ENCODE measurements around the gene MARCHF4.

The MARCHF4 gene

DNA sequence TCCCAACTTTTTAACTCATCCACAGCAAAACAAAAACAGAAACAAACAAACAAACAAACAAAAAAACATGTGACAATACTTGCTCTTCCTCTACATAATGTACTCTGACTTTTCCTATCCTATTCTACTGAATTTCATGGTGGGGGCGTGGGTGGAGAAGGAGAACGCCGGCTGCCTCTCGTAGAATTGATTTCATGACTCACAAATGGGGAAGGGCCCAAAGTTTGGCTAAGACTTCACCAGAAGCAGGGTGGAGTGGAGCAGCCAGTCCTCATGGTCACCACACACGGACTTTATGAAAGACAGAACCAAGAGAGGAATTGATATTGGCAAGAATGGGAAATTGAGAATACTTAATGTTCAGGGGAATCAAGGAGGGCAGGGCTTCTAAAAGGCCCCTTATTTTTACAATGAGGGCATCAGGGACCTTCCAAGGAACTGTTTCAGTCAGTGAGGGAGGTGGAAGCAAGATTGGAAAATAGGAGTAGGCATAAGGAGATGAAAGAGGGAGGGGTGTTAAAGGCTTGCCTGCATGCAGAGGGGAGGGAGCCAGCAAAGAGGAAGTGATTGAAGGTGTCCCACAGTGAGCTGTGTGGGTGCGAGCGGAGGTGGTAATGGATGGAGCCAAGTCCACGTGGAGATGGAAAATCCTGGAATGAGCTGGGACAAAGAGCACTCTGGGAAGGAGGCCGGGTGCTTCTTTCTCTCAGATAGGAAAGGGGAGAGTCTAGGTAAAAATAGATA, 27.9 kb downstream of the MARCHF4 start:
- TF ChIP-seq, protein P1, sequence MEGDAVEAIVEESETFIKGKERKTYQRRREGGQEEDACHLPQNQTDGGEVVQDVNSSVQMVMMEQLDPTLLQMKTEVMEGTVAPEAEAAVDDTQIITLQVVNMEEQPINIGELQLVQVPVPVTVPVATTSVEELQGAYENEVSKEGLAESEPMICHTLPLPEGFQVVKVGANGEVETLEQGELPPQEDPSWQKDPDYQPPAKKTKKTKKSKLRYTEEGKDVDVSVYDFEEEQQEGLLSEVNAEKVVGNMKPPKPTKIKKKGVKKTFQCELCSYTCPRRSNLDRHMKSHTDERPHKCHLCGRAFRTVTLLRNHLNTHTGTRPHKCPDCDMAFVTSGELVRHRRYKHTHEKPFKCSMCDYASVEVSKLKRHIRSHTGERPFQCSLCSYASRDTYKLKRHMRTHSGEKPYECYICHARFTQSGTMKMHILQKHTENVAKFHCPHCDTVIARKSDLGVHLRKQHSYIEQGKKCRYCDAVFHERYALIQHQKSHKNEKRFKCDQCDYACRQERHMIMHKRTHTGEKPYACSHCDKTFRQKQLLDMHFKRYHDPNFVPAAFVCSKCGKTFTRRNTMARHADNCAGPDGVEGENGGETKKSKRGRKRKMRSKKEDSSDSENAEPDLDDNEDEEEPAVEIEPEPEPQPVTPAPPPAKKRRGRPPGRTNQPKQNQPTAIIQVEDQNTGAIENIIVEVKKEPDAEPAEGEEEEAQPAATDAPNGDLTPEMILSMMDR (IDR thresholded peaks at IDR 0.05), result no peak
- no peaks in the 10 kb centered on the region for H3K9me3 Mint-ChIP-seq
- peak overlapping the region; percentile 23 for H3K27ac Mint-ChIP-seq
- peaks cover 12% of the 10 kb centered on the region for H3K27me3 Mint-ChIP-seq (ENCODE audit: low read depth, poor library complexity)
- no peak for DNase-seq
- no peaks in the 10 kb centered on the region for H3K36me3 Mint-ChIP-seq (ENCODE audit: low read depth)
- no peak overlapping the region for H3K4me3 Mint-ChIP-seq
- peaks cover 49% of the 10 kb centered on the region for H3K4me1 Mint-ChIP-seq

DNA sequence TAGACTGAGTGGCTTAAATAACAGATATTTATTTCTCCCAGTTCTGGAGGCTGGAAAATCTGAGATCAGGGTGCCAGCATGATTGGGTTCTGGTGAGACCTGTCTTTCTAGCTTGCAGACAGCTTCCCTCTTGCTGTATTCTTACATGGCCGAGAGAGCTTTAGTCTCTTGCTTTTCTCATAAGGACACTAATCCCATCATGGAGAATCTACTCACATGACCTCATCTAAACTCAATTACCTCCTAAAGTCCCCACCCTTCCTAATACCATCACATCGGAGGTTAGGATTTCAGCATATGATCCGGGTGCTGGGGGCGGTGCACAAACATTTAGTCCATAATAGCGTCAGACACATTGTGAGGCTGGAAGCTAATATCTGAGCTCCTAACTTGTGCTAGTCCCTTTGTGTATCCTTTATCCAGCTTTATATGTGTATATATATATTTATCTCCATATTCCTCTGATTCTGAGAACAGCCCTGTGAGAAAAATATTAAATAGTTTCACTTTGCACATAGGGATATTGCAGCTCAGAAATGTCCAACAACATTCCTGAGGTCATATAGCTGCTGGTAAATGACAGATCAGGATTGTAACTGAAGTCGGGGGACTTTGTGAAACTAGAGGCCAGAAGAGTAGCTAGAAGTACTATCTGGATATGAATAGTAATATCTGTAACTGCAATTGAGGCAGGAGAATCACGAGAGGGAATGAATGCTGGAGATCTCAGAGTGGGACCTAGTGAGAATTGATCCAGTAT, 28.9 kb downstream of the MARCHF4 start:
- DNase-seq, result no peak
- TF ChIP-seq, protein P1 (IDR thresholded peaks at IDR 0.05), result no peak
- Mint-ChIP-seq H3K27me3 (ENCODE audit: low read depth, poor library complexity) (peaks cover 14% of the 10 kb centered on the region), H3K27ac (no peak overlapping the region), H3K4me1 (peaks cover 50% of the 10 kb centered on the region), H3K9me3 (no peaks in the 10 kb centered on the region), H3K4me3 (no peak overlapping the region), H3K36me3 (ENCODE audit: low read depth) (no peaks in the 10 kb centered on the region)

DNA sequence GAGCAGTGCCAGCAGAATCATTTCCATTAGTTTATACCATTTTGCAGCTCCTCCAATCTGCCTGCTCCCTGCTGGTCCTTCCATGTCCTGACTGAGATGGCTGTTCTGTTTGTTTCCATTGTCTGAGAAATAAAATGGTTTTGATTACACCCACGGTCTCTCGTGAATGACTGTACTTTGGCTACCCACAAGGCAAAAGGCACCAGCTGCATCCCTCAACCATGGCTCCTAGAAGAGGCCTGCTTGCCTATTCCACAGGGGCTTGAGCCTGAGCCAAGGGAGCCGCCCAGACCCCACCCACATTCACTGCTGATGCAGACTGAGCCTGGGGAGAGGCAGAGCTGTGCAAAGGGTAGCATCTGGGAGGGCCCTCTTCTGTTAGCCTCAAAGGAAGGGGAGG, 31.2 kb downstream of the MARCHF4 start:
- H3K27ac Mint-ChIP-seq, result peak overlapping the region; percentile 52
- peaks cover 51% of the 10 kb centered on the region for H3K4me1 Mint-ChIP-seq
- no peak overlapping the region for H3K4me3 Mint-ChIP-seq
- DNase-seq, result no peak
- H3K9me3 Mint-ChIP-seq, result no peaks in the 10 kb centered on the region
- TF ChIP-seq, protein P1 (IDR thresholded peaks at IDR 0.05), result no peak
- no peaks in the 10 kb centered on the region for H3K36me3 Mint-ChIP-seq (ENCODE audit: low read depth)
- H3K27me3 Mint-ChIP-seq (ENCODE audit: low read depth, poor library complexity), result peaks cover 22% of the 10 kb centered on the region

DNA sequence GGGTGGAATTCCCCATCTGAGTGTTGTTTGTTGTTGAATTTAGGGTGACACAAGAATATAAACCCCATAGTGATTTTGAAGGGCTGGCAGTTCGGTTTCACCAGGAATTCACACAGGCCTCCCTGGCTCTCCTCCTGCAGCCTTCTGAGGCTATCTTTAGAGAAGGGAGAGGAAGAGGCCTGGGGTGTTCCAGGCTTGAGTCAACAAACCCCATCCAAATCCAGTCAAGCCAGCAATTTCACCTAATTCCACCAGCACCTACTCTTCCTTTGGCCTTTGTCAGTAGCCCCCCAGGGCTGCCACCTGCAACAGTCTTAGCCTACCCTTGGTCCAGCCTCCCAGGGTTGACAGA, 32.0 kb downstream of the MARCHF4 start:
- Mint-ChIP-seq H3K4me3 (peak overlapping the region; percentile 64), H3K36me3 (ENCODE audit: low read depth) (no peaks in the 10 kb centered on the region), H3K27ac (peak overlapping the region; percentile 24), H3K4me1 (peaks cover 46% of the 10 kb centered on the region), H3K9me3 (no peaks in the 10 kb centered on the region), H3K27me3 (ENCODE audit: low read depth, poor library complexity) (peaks cover 20% of the 10 kb centered on the region)
- TF ChIP-seq, protein P1 (IDR thresholded peaks at IDR 0.05), result no peak
- DNase-seq, result no peak

DNA sequence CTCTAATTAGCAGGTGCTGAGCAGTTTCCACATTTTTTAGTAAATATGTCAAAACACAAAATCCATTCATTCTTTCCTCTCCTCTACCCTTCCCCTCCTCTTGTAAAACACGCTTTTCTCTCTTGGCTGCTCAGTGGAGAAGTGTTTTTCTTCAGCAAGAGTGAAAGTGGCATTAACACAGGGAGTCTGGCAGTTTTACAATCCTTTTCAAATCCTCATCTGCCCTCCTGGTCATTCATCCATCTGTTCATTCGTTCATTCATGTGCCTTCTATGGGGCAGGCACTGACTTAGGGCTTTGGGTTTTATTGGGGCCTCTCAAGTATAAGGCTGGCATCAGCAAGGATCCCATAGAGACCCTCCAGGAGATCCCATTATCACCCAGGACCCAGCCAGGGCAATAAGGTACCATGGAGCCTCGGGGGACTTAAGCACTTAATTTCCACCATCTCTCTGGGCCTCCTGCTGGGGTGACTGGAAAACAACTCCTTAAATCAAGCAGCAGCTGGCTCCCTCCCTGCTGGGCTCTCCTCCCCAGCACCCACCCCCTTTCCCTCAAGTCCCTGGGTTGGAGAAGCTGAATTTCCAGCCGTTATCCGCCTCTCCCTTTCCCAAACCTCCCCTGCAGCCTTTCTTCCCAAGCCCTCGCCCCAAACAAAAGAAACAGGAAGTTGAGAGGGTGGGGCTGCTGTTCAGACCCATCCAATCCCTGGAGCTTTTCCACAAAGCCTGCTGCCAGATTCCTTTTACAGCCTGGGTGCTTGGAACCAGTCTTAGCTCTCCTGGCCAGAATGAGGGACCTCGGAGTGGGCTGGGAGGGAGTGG, 32.6 kb downstream of the MARCHF4 start:
- peak; percentile 36 for DNase-seq
- H3K27ac Mint-ChIP-seq, result peak overlapping the region; percentile 75
- H3K4me3 Mint-ChIP-seq, result peak overlapping the region; percentile 64

More for the DNA sequence above, 32.6 kb downstream of the MARCHF4 start:
- peaks cover 40% of the 10 kb centered on the region for H3K4me1 Mint-ChIP-seq
- TF ChIP-seq, protein P1 (IDR thresholded peaks at IDR 0.05), result no peak
- H3K9me3 Mint-ChIP-seq, result no peaks in the 10 kb centered on the region
- H3K36me3 Mint-ChIP-seq (ENCODE audit: low read depth), result no peaks in the 10 kb centered on the region
- peaks cover 14% of the 10 kb centered on the region for H3K27me3 Mint-ChIP-seq (ENCODE audit: low read depth, poor library complexity)
